GM23338 (cell line): ENCODE measurements around the gene TOMM40.

Experiments used
- EZH2 ChIP-seq: fragments of 200-600 bp; sonication (generic); IDR thresholded peaks from one replicate; pipeline ENCODE4 v1.8.0; 2017; ENCODE audit warnings: antibody characterized with exemption, mild to moderate bottlenecking, low read depth; ENCODE audit not compliant: unreplicated experiment
- EZH2phosphoT487 ChIP-seq: fragments of 200-600 bp; sonication (generic); IDR thresholded peaks from one replicate; pipeline ENCODE4 v1.8.1; 2018; ENCODE audit warnings: antibody characterized with exemption; ENCODE audit not compliant: unreplicated experiment
- JUNB ChIP-seq: IDR thresholded peaks from one replicate; pipeline ENCODE4 v1.6.1; 2016; ENCODE audit warnings: antibody characterized with exemption; ENCODE audit not compliant: unreplicated experiment
- POLR2AphosphoS5 ChIP-seq: IDR thresholded peaks from 2 replicates; pipeline ENCODE4 v1.6.1; 2016; ENCODE audit warnings: antibody characterized with exemption, low read depth
- STAT1 ChIP-seq: IDR thresholded peaks from one replicate; pipeline ENCODE4 v1.6.1; 2016; ENCODE audit warnings: antibody characterized with exemption; ENCODE audit not compliant: unreplicated experiment
- TF ChIP-seq, protein P1 (sequence below): IDR thresholded peaks from one replicate; pipeline ENCODE4 v1.6.1; 2018; ENCODE audit warnings: antibody characterized with exemption; ENCODE audit not compliant: unreplicated experiment
- TF ChIP-seq, protein P2 (sequence below), 2 experiments: fragments of 200-600 bp in 1 of 2; sonication (generic) in 1 of 2; conservative IDR thresholded peaks; 2 replicates each; pipeline versions ENCODE4 v1.5.1 to v1.6.1; 2016 to 2017; ENCODE audit warnings: antibody characterized with exemption in 2 of 2, low read depth in 2 of 2, mild to moderate bottlenecking in 2 of 2, moderate library complexity in 1 of 2
- TF ChIP-seq, protein P3 (sequence below): IDR thresholded peaks from 2 replicates; pipeline ENCODE4 v1.6.1; 2016; ENCODE audit warnings: antibody characterized with exemption

DNA sequence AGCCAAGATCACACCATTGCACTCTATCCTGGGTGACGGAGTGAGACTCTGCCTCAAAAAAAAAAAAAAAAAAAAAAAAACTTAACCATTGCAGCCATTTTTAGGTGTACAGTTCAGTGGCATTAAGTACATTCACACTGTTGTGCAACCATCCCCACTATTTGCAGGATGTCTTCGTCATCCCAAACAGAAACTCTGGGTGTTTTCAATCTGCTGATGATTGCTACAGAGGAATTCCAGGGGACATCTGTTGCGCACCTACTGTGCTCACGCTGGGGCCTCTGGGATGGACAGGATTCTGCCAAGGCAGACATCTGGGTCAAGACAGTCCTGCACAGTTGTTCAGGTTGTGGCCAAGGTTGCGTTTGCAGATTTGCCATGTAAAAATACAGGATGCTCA, 48.6 kb downstream of the TOMM40 start:
- TF ChIP-seq, protein P1, sequence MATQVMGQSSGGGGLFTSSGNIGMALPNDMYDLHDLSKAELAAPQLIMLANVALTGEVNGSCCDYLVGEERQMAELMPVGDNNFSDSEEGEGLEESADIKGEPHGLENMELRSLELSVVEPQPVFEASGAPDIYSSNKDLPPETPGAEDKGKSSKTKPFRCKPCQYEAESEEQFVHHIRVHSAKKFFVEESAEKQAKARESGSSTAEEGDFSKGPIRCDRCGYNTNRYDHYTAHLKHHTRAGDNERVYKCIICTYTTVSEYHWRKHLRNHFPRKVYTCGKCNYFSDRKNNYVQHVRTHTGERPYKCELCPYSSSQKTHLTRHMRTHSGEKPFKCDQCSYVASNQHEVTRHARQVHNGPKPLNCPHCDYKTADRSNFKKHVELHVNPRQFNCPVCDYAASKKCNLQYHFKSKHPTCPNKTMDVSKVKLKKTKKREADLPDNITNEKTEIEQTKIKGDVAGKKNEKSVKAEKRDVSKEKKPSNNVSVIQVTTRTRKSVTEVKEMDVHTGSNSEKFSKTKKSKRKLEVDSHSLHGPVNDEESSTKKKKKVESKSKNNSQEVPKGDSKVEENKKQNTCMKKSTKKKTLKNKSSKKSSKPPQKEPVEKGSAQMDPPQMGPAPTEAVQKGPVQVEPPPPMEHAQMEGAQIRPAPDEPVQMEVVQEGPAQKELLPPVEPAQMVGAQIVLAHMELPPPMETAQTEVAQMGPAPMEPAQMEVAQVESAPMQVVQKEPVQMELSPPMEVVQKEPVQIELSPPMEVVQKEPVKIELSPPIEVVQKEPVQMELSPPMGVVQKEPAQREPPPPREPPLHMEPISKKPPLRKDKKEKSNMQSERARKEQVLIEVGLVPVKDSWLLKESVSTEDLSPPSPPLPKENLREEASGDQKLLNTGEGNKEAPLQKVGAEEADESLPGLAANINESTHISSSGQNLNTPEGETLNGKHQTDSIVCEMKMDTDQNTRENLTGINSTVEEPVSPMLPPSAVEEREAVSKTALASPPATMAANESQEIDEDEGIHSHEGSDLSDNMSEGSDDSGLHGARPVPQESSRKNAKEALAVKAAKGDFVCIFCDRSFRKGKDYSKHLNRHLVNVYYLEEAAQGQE = no peak
- TF ChIP-seq EZH2 = no peak
- TF ChIP-seq, protein P2, sequence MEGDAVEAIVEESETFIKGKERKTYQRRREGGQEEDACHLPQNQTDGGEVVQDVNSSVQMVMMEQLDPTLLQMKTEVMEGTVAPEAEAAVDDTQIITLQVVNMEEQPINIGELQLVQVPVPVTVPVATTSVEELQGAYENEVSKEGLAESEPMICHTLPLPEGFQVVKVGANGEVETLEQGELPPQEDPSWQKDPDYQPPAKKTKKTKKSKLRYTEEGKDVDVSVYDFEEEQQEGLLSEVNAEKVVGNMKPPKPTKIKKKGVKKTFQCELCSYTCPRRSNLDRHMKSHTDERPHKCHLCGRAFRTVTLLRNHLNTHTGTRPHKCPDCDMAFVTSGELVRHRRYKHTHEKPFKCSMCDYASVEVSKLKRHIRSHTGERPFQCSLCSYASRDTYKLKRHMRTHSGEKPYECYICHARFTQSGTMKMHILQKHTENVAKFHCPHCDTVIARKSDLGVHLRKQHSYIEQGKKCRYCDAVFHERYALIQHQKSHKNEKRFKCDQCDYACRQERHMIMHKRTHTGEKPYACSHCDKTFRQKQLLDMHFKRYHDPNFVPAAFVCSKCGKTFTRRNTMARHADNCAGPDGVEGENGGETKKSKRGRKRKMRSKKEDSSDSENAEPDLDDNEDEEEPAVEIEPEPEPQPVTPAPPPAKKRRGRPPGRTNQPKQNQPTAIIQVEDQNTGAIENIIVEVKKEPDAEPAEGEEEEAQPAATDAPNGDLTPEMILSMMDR (conservative IDR thresholded peaks at IDR 0.05; ENCODE audit: low read depth in 2 of 2) = no peak
- TF ChIP-seq, protein P3, sequence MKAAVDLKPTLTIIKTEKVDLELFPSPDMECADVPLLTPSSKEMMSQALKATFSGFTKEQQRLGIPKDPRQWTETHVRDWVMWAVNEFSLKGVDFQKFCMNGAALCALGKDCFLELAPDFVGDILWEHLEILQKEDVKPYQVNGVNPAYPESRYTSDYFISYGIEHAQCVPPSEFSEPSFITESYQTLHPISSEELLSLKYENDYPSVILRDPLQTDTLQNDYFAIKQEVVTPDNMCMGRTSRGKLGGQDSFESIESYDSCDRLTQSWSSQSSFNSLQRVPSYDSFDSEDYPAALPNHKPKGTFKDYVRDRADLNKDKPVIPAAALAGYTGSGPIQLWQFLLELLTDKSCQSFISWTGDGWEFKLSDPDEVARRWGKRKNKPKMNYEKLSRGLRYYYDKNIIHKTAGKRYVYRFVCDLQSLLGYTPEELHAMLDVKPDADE = no peak
- no peak for TF ChIP-seq EZH2phosphoT487
- TF ChIP-seq JUNB = no peak
- no peak for TF ChIP-seq STAT1
- TF ChIP-seq POLR2AphosphoS5 = no peak
